HepG2 (cell line): ENCODE results near the gene TFG. TPM values are rescaled to one million over a fixed set of nuclear protein-coding genes. Genes with fewer than 3 reads are reported as not detected.

Experiments
- AGO1 ChIP-seq: fragments of 200-400 bp; formaldehyde crosslinking; IDR thresholded peaks from 2 replicates; pipeline ENCODE4 v1.6.1; 2017; ENCODE audit warnings: mild to moderate bottlenecking, low read depth, low read length, moderate library complexity; ENCODE audit not compliant: poor library complexity, severe bottlenecking
- AHR ChIP-seq: IDR thresholded peaks from 2 replicates; pipeline ENCODE4 v1.6.1; 2018; ENCODE audit warnings: missing genetic modification reagents, missing compliant biosample characterization
- ATF1 ChIP-seq: IDR thresholded peaks from 2 replicates; pipeline ENCODE4 v1.6.1; 2016; ENCODE audit warnings: mild to moderate bottlenecking, control low read depth
- PBX3 ChIP-seq: sonication (generic); formaldehyde crosslinking; IDR thresholded peaks from 2 replicates; pipeline ENCODE4 v1.8.1; 2023; ENCODE audit warnings: missing genetic modification reagents, inconsistent platforms, borderline replicate concordance
- RFX1 ChIP-seq: fragments of 450-650 bp; IDR thresholded peaks from 2 replicates; pipeline ENCODE4 v1.6.1; 2017
- ZC3H13 ChIP-seq: sonication (generic); formaldehyde crosslinking; IDR thresholded peaks from 2 replicates; pipeline ENCODE4 v1.8.1; 2023; ENCODE audit warnings: mild to moderate bottlenecking, missing genetic modification reagents, moderate library complexity
- ZNF646 ChIP-seq: sonication (generic); formaldehyde crosslinking; IDR thresholded peaks from 2 replicates; pipeline ENCODE4 v1.9.0; 2021; ENCODE audit warnings: mild to moderate bottlenecking, missing genetic modification reagents
- polyA plus RNA-seq, 8 experiments: library from polyadenylated mRNA; depleted of rRNA in 3 of 8; stranded (reverse) in 7 of 8; unstranded in 1 of 8; fragments of >200 nt; fragmentation: Illumina TruSeq in 4 of 8; extraction: Trizol in 4 of 8; gene quantifications; 2 replicates each; pipeline versions ENCODE4 v1.2.1 to v1.2.3, GENCODE V29; 2011 to 2016; ENCODE audit warnings: low read depth in 4 of 8, missing spikeins in 1 of 8, mixed read lengths in 1 of 8; ENCODE audit not compliant: insufficient read depth in 1 of 8
- total RNA-seq, 5 experiments: library from RNA; depleted of rRNA; stranded (reverse); fragments of >200 nt; fragmentation: Illumina TruSeq; extraction: Trizol; gene quantifications; 2 replicates each; pipeline ENCODE4 v1.2.3, GENCODE V29; 2016; ENCODE audit warnings: low read depth in 1 of 5

TFG gene
- total and polyA plus RNA-seq, 2 of the 13 experiments (the other 11 are each of a cell fraction or from before 2014, with no cell fraction given) = 53.6 to 71.7 TPM

- TF ChIP-seq PBX3 (CRISPR knock-in tag) = no peak
- TF ChIP-seq AHR = no peak
- TF ChIP-seq AGO1 = no peak
- no peak for TF ChIP-seq ZNF646 (CRISPR knock-in tag)
- no peak for TF ChIP-seq RFX1
- TF ChIP-seq ZC3H13 = no peak
- no peak for TF ChIP-seq ATF1 (CRISPR knock-in tag)
Observed at GRCh38 chr3:100725935-100726513, 16.7 kb downstream of the TFG start (continued).
